Keratinocyte (primary cell): ENCODE measurements around the gene MOCS1.

Source experiments
- CTCF ChIP-seq, 3 experiments: IDR thresholded peaks in 1 of 3; conservative IDR thresholded peaks in 1 of 3; optimal IDR thresholded peaks in 1 of 3; 2 replicates in 2 of 3; 3 replicates in 1 of 3; pipeline versions ENCODE3 to v1.5.1; 2011; ENCODE audit warnings: low read length in 3 of 3, mild to moderate bottlenecking in 3 of 3, moderate library complexity in 2 of 3, control low read depth in 1 of 3, inconsistent platforms in 1 of 3; ENCODE audit not compliant: insufficient read depth in 2 of 3; ENCODE audit errors: extremely low read depth in 1 of 3
- EZH2 ChIP-seq: IDR thresholded peaks from one replicate; pipeline ENCODE4 v1.6.1; 2012; ENCODE audit warnings: inconsistent platforms, mild to moderate bottlenecking, low read length, moderate library complexity

GRCh38 chr6:39924283-39924682 lies 10.0 kb downstream of the MOCS1 start:
- no peak for TF ChIP-seq CTCF (optimal IDR thresholded peaks at IDR 0.05 in 1 of 3, IDR thresholded peaks at IDR 0.05 in 1 of 3, conservative IDR thresholded peaks at IDR 0.05 in 1 of 3; ENCODE audit: extremely low read depth in 1 of 3, insufficient read depth in 2 of 3, low read length in 3 of 3)
- no peak for TF ChIP-seq EZH2
